ENCODE results near the gene CCDC40. TPM values are rescaled to one million over a fixed set of nuclear protein-coding genes. Genes with fewer than 3 reads are reported as not detected.
A peak's percentile ranks its signal among the peaks of the same experiment; 100 is the strongest.
"Not testable (repeated sequence)": the region's sequence is repeated elsewhere in the genome, so short reads cannot be mapped to it uniquely, and the experiment has no call there.

CCDC40 gene
- total RNA-seq, 2 donors from 2014 or later: 3.4 to 4.5 TPM

DNA sequence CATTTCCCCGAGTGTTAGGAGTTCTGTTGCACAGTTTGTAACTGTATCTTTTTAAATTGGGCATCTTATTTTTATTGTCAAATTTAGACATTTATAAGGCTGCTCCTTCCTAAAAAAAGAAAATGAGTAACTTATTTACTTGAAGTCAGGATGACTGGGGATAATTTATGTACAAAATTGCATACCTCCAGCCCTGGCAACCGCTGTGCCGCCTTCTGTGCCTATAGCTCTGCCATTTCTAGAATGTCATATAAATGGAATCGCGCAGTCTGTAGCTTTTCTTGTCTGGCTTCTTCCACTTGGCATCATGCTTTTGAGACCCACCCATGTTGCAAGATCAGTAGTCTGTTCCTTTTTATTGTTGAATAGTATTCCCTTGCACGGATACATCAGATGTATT is 36.0 kb downstream of the CCDC40 start:
- peaks cover 3% of the 10 kb centered on the region for H3K4me1 Mint-ChIP-seq
- H3K9me3 ChIP-seq (ENCODE audit: control insufficient read depth, low read length, poor library complexity, severe bottlenecking): no peaks in the 10 kb centered on the region
- no peak for ATAC-seq
- no peak overlapping the region for H3K27ac Mint-ChIP-seq
- no peaks in the 10 kb centered on the region for H3K36me3 Mint-ChIP-seq (ENCODE audit: low read depth)
- DNase-seq: no peak
- peaks cover 8% of the 10 kb centered on the region for H3K27me3 Mint-ChIP-seq
- no peak overlapping the region for H3K4me3 Mint-ChIP-seq

DNA sequence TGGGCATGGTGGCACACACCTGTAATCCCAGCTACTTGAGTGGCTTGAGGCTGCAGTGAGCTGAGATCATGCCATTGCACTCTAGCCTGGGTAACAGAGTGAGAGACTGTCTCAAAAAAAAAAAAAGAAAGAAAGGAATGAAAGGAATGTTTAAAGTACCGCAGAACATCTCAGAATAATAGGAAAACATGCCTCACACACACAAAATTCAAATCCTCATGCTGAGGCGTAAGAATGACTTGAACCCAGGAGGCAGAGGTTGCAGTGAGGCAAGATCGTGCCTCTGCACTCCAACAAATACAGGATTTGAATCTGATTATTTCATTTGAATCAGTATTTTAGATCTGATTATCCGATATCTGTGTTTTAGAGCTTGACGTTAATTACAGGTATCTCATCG is 43.6 kb downstream of the CCDC40 start:
- H3K9me3 ChIP-seq (ENCODE audit: control insufficient read depth, low read length, poor library complexity, severe bottlenecking): no peaks in the 10 kb centered on the region
- ATAC-seq (no peak), DNase-seq (no peak)
- Mint-ChIP-seq H3K27me3 (peaks cover 10% of the 10 kb centered on the region), H3K36me3 (ENCODE audit: low read depth) (no peaks in the 10 kb centered on the region), H3K27ac (no peak overlapping the region), H3K4me1 (peaks cover 4% of the 10 kb centered on the region), H3K4me3 (no peak overlapping the region)

DNA sequence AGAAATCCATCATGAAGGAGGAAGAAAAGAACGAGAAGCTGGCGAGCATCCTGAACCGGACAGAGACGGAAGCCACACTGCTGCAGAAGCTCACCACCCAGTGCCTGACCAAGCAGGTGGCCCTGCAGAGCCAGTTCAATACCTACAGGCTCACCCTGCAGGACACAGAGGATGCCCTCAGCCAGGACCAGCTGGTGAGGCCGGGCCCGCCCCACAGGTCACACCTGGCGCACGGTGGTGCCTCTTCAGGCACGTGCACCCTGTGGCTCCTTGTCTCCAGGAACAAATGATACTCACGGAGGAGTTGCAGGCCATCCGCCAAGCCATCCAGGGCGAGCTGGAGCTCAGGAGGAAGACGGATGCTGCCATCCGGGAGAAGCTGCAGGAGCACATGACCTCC is 45.2 kb downstream of the CCDC40 start:
- DNase-seq: no peak
- H3K4me3 Mint-ChIP-seq: no peak overlapping the region
- no peak overlapping the region for H3K27ac Mint-ChIP-seq
- peaks cover 4% of the 10 kb centered on the region for H3K4me1 Mint-ChIP-seq
- no peak for ATAC-seq
- no peaks in the 10 kb centered on the region for H3K36me3 Mint-ChIP-seq (ENCODE audit: low read depth)
- no peaks in the 10 kb centered on the region for H3K9me3 ChIP-seq (ENCODE audit: control insufficient read depth, low read length, poor library complexity, severe bottlenecking)
- H3K27me3 Mint-ChIP-seq: peaks cover 15% of the 10 kb centered on the region

DNA sequence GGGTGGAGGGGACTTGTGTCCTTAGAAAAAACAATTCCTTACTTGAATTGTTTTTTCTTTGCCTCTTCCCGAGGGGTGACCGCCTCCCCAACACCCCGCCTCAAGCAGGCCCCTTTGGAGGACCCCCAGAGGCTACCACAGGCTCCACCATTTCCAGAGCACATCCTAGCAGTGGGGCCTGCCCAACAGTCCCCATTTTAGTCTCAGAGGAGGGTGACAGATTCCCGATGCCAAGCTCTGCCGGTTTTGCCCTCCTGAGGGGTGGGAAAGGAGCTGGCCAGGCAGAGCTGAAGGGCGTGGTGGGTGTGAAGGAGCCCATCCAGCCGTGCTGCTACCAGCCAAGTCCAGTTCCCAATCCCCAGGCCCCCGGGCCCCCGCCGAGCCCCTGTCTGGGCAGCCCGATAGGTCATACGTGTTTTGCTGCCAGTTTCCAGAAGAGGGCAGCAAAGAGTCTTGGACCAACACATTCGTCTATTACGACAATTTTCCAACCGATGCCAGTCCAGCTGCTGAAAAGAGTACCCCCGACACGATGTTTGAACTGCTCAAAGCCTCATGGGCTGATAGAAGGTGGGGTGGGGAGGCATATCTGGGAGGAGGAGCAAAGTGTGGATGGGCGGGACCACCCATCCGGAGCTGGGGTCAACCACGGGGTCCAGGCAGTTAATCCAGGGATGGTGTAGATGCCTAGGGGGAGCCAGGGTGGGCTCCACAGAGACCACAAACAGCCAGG is 46.1 kb downstream of the CCDC40 start:
- Mint-ChIP-seq H3K4me1 (peaks cover 4% of the 10 kb centered on the region), H3K4me3 (no peak overlapping the region), H3K27me3 (peaks cover 13% of the 10 kb centered on the region), H3K36me3 (ENCODE audit: low read depth) (no peaks in the 10 kb centered on the region), H3K27ac (no peak overlapping the region)
- DNase-seq (peak in 2 of 3 donors; percentile 29 to 42), ATAC-seq (peak; percentile 58)
- no peaks in the 10 kb centered on the region for H3K9me3 ChIP-seq (ENCODE audit: control insufficient read depth, low read length, poor library complexity, severe bottlenecking)

DNA sequence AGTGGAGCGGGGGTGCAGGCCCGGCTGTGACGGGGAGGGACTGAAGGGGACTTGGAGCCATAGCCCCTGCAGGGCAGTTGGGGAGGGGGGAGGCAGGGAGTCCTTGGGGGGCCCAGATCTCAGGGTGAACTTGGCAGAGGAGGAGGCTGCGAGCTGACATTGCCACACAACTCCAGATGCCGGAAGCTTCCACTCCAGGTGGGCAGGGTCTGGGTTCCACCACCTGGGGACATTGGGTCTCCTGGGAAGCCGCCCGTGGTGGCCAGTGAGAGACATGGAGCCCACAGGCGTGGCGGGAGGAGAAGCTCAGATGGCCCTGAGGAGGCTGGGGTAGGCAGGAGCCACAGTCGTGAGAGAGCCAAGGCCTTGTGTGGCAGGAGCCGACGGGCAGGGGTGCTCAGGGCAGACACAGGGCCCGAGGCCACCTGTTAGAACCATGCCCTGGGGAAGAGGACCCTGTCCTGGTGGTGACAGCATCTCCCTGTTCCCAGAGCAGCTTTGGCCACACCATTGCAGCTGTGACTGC is 46.8 kb downstream of the CCDC40 start:
- Mint-ChIP-seq H3K36me3 (ENCODE audit: low read depth) (no peaks in the 10 kb centered on the region), H3K4me3 (no peak overlapping the region), H3K27ac (no peak overlapping the region), H3K27me3 (peaks cover 10% of the 10 kb centered on the region), H3K4me1 (peaks cover 4% of the 10 kb centered on the region)
- no peaks in the 10 kb centered on the region for H3K9me3 ChIP-seq (ENCODE audit: control insufficient read depth, low read length, poor library complexity, severe bottlenecking)
- no peak for ATAC-seq
- DNase-seq: no peak

DNA sequence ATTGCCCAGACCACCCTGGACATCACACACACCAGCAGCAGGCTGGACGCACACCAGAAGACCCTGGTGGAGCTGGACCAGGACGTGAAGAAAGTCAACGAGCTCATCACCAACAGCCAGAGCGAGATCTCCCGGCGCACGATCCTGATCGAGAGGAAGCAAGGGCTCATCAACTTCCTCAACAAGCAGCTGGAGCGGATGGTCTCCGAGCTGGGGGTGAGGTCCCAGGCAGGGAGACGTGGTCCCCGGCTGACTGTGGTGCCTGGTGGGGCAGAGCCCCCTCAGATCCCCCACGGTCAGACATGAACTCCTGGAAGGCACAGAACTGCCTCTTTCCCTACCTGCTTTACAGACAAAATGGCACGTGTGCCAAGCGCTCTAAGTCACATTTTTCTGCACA is 48.3 kb downstream of the CCDC40 start:
- Mint-ChIP-seq H3K27me3 (peaks cover 9% of the 10 kb centered on the region), H3K4me3 (no peak overlapping the region), H3K27ac (no peak overlapping the region), H3K36me3 (ENCODE audit: low read depth) (no peaks in the 10 kb centered on the region), H3K4me1 (peaks cover 4% of the 10 kb centered on the region)
- no peaks in the 10 kb centered on the region for H3K9me3 ChIP-seq (ENCODE audit: control insufficient read depth, low read length, poor library complexity, severe bottlenecking)
- no peak for DNase-seq
- ATAC-seq: no peak

DNA sequence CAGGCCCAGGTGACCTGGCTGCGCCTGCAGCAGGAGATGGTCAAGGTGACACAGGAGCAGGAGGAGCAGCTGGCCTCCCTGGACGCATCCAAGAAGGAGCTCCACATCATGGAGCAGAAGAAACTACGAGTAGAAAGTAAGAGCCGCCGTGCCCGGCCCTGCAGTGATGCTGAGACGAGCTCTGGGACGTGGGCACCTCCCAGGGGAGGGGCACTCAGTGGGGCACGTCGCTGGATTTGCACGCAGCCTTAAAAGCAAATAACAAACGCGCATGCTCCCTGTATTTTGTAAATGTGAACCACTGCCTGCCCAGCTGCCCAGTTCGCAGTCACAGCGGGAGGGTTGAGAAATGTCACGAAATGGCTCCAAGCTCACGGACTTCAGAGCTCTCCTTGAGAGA is 49.6 kb downstream of the CCDC40 start:
- ATAC-seq (no peak), DNase-seq (no peak)
- Mint-ChIP-seq H3K27me3 (peaks cover 9% of the 10 kb centered on the region), H3K27ac (no peak overlapping the region), H3K4me3 (peak overlapping the region; percentile 41), H3K36me3 (ENCODE audit: low read depth) (no peaks in the 10 kb centered on the region), H3K4me1 (peaks cover 4% of the 10 kb centered on the region)
- no peaks in the 10 kb centered on the region for H3K9me3 ChIP-seq (ENCODE audit: control insufficient read depth, low read length, poor library complexity, severe bottlenecking)

DNA sequence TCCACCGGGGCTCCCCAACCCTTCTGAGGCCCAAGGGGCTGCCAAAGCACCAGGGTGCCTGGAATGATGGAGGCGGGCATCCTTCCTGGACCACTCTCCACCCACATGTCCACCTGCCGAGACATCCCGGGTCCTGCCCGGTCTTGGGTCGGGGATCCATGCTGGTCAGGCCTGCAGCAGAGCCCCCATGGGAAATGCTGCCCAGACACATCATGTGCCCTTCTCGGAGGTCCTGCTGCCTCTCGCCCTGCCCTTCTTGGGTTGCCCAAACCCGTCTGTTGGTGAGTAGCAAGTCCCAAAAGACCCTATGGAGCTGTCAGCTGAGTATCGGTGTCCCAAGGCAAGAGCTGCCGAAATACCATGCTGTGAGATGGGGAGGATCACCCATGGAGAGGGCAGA is 50.2 kb downstream of the CCDC40 start:
- H3K9me3 ChIP-seq (ENCODE audit: control insufficient read depth, low read length, poor library complexity, severe bottlenecking): no peaks in the 10 kb centered on the region
- ATAC-seq (no peak), DNase-seq (no peak)
- Mint-ChIP-seq H3K36me3 (ENCODE audit: low read depth) (no peaks in the 10 kb centered on the region), H3K27me3 (peaks cover 9% of the 10 kb centered on the region), H3K4me1 (peaks cover 4% of the 10 kb centered on the region), H3K4me3 (no peak overlapping the region), H3K27ac (peak overlapping the region; percentile 16)

DNA sequence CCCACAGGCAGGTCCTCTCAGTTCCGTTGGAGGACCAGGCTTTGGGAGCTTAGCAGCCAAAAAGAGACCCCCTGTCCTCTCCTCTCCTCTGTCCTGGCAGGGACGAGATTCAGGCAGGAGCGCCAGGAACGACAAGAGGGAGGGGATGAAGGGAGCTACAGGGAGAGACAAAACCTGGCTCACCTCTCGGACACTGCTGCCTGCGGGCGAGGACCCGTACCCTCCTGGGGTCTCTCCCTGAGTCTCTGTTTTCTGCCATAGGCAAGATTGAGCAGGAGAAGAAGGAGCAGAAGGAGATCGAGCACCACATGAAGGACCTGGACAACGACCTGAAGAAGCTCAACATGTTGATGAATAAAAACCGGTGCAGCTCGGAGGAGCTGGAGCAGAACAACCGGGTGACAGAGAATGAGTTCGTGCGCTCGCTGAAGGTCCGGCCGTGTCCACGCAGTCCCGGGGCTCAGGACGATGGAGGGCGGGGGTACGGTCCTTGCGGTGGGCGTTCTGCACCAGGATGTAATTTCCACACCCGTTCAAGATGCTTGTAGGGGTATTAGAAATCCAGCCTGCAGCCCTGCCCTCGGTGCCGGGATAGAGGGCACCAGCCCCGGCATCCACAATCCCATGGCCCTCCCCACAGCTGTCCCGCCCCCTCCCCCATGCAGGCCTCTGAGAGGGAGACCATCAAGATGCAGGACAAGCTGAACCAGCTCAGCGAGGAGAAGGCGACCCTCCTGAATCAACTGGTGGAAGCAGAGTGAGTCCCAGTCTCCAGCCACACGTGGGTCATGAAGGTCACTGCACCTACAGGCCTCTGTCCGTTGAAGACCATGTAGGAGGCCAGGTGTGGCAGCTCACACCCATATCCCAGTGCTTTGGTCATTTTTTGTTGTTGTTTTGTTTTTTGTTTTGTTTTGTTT is 51.2 kb downstream of the CCDC40 start:
- no peak for DNase-seq
- no peaks in the 10 kb centered on the region for H3K9me3 ChIP-seq (ENCODE audit: control insufficient read depth, low read length, poor library complexity, severe bottlenecking)
- no peaks in the 10 kb centered on the region for H3K36me3 Mint-ChIP-seq (ENCODE audit: low read depth)
- no peak overlapping the region for H3K27ac Mint-ChIP-seq
- peaks cover 9% of the 10 kb centered on the region for H3K27me3 Mint-ChIP-seq
- no peak for ATAC-seq
- no peak overlapping the region for H3K4me3 Mint-ChIP-seq
- peaks cover 2% of the 10 kb centered on the region for H3K4me1 Mint-ChIP-seq

DNA sequence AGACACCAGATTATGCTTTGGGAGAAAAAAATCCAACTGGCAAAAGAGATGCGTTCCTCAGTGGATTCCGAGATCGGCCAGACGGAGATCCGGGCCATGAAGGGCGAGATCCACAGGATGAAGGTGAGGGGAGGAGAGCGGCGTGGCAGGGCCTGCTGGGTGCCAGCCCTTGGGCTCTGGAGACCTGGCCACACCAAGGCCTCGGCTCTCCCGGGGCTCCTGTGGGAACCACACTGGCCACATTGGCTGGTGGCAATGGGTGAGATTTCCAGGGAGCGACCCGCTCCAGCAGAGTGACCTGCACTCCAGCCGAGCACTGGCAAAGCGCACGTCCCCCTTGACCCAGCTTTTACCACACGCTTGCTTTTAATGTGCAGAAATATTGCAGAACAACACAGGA is 53.3 kb downstream of the CCDC40 start:
- no peaks in the 10 kb centered on the region for H3K9me3 ChIP-seq (ENCODE audit: control insufficient read depth, low read length, poor library complexity, severe bottlenecking)
- Mint-ChIP-seq H3K27me3 (peaks cover 9% of the 10 kb centered on the region), H3K4me1 (no peaks in the 10 kb centered on the region), H3K36me3 (ENCODE audit: low read depth) (no peaks in the 10 kb centered on the region), H3K4me3 (no peak overlapping the region), H3K27ac (no peak overlapping the region)
- no peak for ATAC-seq
- DNase-seq: no peak

DNA sequence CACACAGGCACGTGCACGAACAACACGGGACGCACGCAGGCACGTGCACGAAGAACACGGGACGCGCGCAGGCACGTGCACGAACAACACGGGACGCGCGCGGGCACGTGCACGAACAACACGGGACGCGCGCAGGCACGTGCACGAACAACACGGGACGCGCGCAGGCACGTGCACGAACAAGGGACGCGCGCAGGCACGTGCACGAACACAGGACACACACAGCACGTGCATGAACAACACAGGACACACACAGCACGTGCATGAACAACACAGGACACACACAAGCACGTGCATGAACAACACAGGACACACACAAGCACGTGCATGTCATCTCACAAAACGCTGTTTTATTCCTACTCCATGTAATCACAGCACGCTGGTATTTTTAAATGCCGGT is 53.7 kb downstream of the CCDC40 start:
- not testable (repeated sequence) for H3K27ac Mint-ChIP-seq; DNase-seq; H3K4me3 Mint-ChIP-seq; H3K36me3 Mint-ChIP-seq (ENCODE audit: low read depth); ATAC-seq; H3K27me3 Mint-ChIP-seq; H3K4me1 Mint-ChIP-seq; H3K9me3 ChIP-seq (ENCODE audit: control insufficient read depth, low read length, poor library complexity, severe bottlenecking)

DNA sequence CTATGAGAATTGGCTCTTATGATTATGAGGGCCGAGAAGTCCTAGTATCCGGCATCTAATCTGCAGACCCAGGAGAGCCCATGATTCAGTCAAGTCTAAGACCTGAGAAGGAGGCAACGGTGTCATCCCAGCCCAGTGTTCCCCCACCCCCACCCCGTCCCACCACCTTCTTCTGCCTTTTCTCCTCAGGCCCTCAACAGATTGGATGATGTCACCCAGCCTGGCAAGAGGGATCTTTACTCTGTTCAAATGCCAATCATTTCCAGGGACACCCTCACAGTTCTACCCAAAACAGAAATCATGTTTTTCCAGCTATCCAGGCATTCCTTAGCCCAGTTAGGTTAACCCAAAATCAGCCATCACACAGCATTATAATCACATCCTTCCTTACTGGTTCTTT is 54.9 kb downstream of the CCDC40 start:
- Mint-ChIP-seq H3K4me3 (no peak overlapping the region), H3K36me3 (ENCODE audit: low read depth) (no peaks in the 10 kb centered on the region), H3K4me1 (no peaks in the 10 kb centered on the region), H3K27me3 (peaks cover 5% of the 10 kb centered on the region), H3K27ac (no peak overlapping the region)
- no peak for ATAC-seq
- DNase-seq: no peak
- no peaks in the 10 kb centered on the region for H3K9me3 ChIP-seq (ENCODE audit: control insufficient read depth, low read length, poor library complexity, severe bottlenecking)

DNA sequence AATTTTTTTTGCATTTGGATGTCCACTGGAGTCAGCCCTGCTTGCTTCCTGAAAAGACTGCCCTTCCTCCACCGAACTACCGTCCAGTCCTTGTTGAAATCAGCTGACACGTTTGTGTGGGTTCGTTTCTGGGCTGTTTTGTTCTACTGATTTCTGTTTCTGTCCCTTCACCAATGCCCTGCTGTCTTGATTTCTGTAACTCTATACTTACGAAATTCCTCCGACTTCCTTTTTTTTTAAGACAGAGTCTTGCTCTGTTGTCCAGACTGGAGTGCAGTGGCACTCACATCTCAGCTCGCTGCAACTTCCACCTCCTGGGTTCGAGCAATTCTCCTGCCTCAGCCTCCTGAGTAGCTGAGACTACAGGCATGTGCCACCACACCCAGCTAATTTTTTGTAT is 56.5 kb downstream of the CCDC40 start:
- peaks cover 5% of the 10 kb centered on the region for H3K27me3 Mint-ChIP-seq
- no peaks in the 10 kb centered on the region for H3K36me3 Mint-ChIP-seq (ENCODE audit: low read depth)
- no peaks in the 10 kb centered on the region for H3K9me3 ChIP-seq (ENCODE audit: control insufficient read depth, low read length, poor library complexity, severe bottlenecking)
- H3K4me1 Mint-ChIP-seq: no peaks in the 10 kb centered on the region
- H3K27ac Mint-ChIP-seq: no peak overlapping the region
- no peak overlapping the region for H3K4me3 Mint-ChIP-seq
- ATAC-seq (no peak), DNase-seq (no peak)

Measured in T-helper 17 cell (primary cell).